SK-N-SH (cell line): ENCODE results near the gene POU2F1. TPM values are rescaled to one million over a fixed set of nuclear protein-coding genes. Genes with fewer than 3 reads are reported as not detected.
A peak's percentile ranks its signal among the peaks of the same experiment; 100 is the strongest.

Experiments used
- CTCF ChIA-PET: fragments of 300-600, 350-600 bp; formaldehyde crosslinking; extraction: SDS; loops from one replicate; lab custom pipeline; 2021; lab: Yijun Ruan, JAX
- POLR2A ChIA-PET: fragments of 350-600 bp; sonication (Branson Sonifier 250); formaldehyde crosslinking; extraction: SDS; loops from one replicate; lab custom pipeline; 2020; ENCODE audit warnings: antibody characterized with exemption, inconsistent platforms; lab: Yijun Ruan, JAX
- DNase-seq: peaks from one replicate; pipeline ENCODE4 v3.0.0; 2012
- H2AFZ ChIP-seq: fragments of 200-600 bp; sonication (generic); 2 replicates; pipeline ENCODE4 v1.8.1; 2016; ENCODE audit warnings: antibody characterized with exemption, mild to moderate bottlenecking, low read depth
- H3F3A ChIP-seq: fragments of 200-600 bp; sonication (generic); replicated peaks from 2 replicates; pipeline ENCODE3; 2016; ENCODE audit warnings: antibody characterized with exemption, mild to moderate bottlenecking; ENCODE audit not compliant: insufficient read depth
- H3K27ac ChIP-seq, 2 experiments: fragments of 200-500 bp in 1 of 2; fragments of 200-600 bp in 1 of 2; sonication (Bioruptor generic) in 1 of 2; sonication (generic), shearing (Covaris generic) in 1 of 2; 2 replicates each; pipeline versions ENCODE4 v1.5.1 to v1.6.1; 2014 to 2016; ENCODE audit warnings: low read depth in 2 of 2, inconsistent platforms in 1 of 2, low read length in 1 of 2, mild to moderate bottlenecking in 1 of 2, mixed read lengths in 1 of 2
- H3K27me3 ChIP-seq: fragments of 200-600 bp; sonication (generic), shearing (Covaris generic); 2 replicates; pipeline ENCODE4 v1.6.1; 2016; ENCODE audit warnings: mixed run types; ENCODE audit not compliant: insufficient read depth
- H3K36me3 ChIP-seq, 2 experiments: fragments of 200-500 bp in 1 of 2; fragments of 200-600 bp in 1 of 2; sonication (Bioruptor generic) in 1 of 2; sonication (generic) in 1 of 2; replicated peaks in 1 of 2; 2 replicates each; pipeline versions ENCODE3 to v1.5.1; 2014 to 2016; ENCODE audit warnings: low read length in 1 of 2, mild to moderate bottlenecking in 1 of 2; ENCODE audit not compliant: insufficient read depth in 2 of 2, control insufficient read depth in 1 of 2
- H3K4me1 ChIP-seq, 2 experiments: fragments of 200-500 bp in 1 of 2; fragments of 200-600 bp in 1 of 2; sonication (Bioruptor generic) in 1 of 2; sonication (generic), shearing (Covaris generic) in 1 of 2; 2 replicates each; pipeline versions ENCODE4 v1.5.1 to v1.6.1; 2014 to 2016; ENCODE audit warnings: low read depth in 1 of 2, low read length in 1 of 2, mixed run types in 1 of 2; ENCODE audit not compliant: insufficient read depth in 2 of 2, control insufficient read depth in 1 of 2
- H3K4me2 ChIP-seq: fragments of 200-600 bp; sonication (generic), shearing (Covaris generic); 2 replicates; pipeline ENCODE4 v1.6.1; 2017; ENCODE audit warnings: mixed run types
- H3K4me3 ChIP-seq, 2 experiments: fragments of 200-500 bp in 1 of 2; fragments of 200-600 bp in 1 of 2; sonication (Bioruptor generic) in 1 of 2; sonication (generic), shearing (Covaris generic) in 1 of 2; 2 replicates each; pipeline versions ENCODE4 v1.5.1 to v1.8.1; 2014 to 2016; ENCODE audit warnings: low read depth in 2 of 2, inconsistent platforms in 1 of 2, low read length in 1 of 2, mild to moderate bottlenecking in 1 of 2, mixed read lengths in 1 of 2, moderate library complexity in 1 of 2
- H3K79me2 ChIP-seq: fragments of 200-600 bp; sonication (generic); 2 replicates; pipeline ENCODE4 v1.8.1; 2017; ENCODE audit warnings: mild to moderate bottlenecking; ENCODE audit not compliant: insufficient read depth
- H3K9ac ChIP-seq: fragments of 200-600 bp; sonication (generic); 2 replicates; pipeline ENCODE4 v1.6.1; 2017; ENCODE audit warnings: mixed run types
- H3K9me2 ChIP-seq: fragments of 200-600 bp; sonication (generic); 2 replicates; pipeline ENCODE4 v1.6.1; 2017; ENCODE audit warnings: mixed run types
- H3K9me3 ChIP-seq: fragments of 200-600 bp; sonication (generic); 2 replicates; pipeline ENCODE4 v1.6.1; 2017; ENCODE audit warnings: mixed run types, mild to moderate bottlenecking, moderate library complexity
- H4K20me1 ChIP-seq: fragments of 200-600 bp; sonication (generic); 2 replicates; pipeline ENCODE4 v1.6.1; 2017; ENCODE audit warnings: mild to moderate bottlenecking, mixed run types; ENCODE audit not compliant: insufficient read depth
- EZH2phosphoT487 ChIP-seq: fragments of 200-600 bp; sonication (generic); IDR thresholded peaks from 2 replicates; pipeline ENCODE4 v1.6.1; 2017; ENCODE audit warnings: low read depth, mixed run types, mild to moderate bottlenecking, antibody characterized with exemption, moderate library complexity, borderline replicate concordance
- FOSL2 ChIP-seq: IDR thresholded peaks from 2 replicates; pipeline ENCODE4 v1.4.0; 2012; ENCODE audit warnings: low read depth, mild to moderate bottlenecking, moderate library complexity, borderline replicate concordance
- FOXJ3 ChIP-seq: sonication (generic); formaldehyde crosslinking; IDR thresholded peaks from 2 replicates; pipeline ENCODE4 v1.5.1; 2020; ENCODE audit warnings: mild to moderate bottlenecking, missing genetic modification reagents
- FOXM1 ChIP-seq: IDR thresholded peaks from 2 replicates; pipeline ENCODE4 v1.4.0; 2012; ENCODE audit warnings: low read depth, mild to moderate bottlenecking
- GABPA ChIP-seq: IDR thresholded peaks from 2 replicates; pipeline ENCODE4 v1.4.0; 2012; ENCODE audit warnings: low read depth, mild to moderate bottlenecking
- JUND ChIP-seq: IDR thresholded peaks from 2 replicates; pipeline ENCODE4 v1.4.0; 2012
- MEF2A ChIP-seq: IDR thresholded peaks from 2 replicates; pipeline ENCODE4 v1.4.0; 2012; ENCODE audit warnings: low read depth, borderline replicate concordance
- MXI1 ChIP-seq: IDR thresholded peaks from 2 replicates; pipeline ENCODE4 v1.6.1; 2012; ENCODE audit warnings: mild to moderate bottlenecking, low read depth, low read length, improper control_type of control experiment
- NRF1 ChIP-seq: IDR thresholded peaks from 2 replicates; pipeline ENCODE4 v1.6.1; 2012; ENCODE audit warnings: low read depth, mild to moderate bottlenecking, low read length
- POLR2AphosphoS5 ChIP-seq: IDR thresholded peaks from 2 replicates; pipeline ENCODE4 v1.6.1; 2012; ENCODE audit warnings: low read depth, low read length
- RAD21 ChIP-seq: IDR thresholded peaks from 2 replicates; pipeline ENCODE4 v1.6.1; 2012; ENCODE audit warnings: mild to moderate bottlenecking, low read length
- REST ChIP-seq: IDR thresholded peaks from 2 replicates; pipeline ENCODE4 v1.6.1; 2012; ENCODE audit warnings: mild to moderate bottlenecking, low read depth, low read length, moderate library complexity
- RFX5 ChIP-seq: IDR thresholded peaks from 2 replicates; pipeline ENCODE4 v1.6.1; 2012; ENCODE audit warnings: mild to moderate bottlenecking, improper control_type of control experiment, low read length
- SIN3A ChIP-seq: IDR thresholded peaks from 2 replicates; pipeline ENCODE4 v1.6.1; 2012; ENCODE audit warnings: low read depth, mild to moderate bottlenecking, low read length, moderate library complexity, borderline replicate concordance
- SMC3 ChIP-seq: IDR thresholded peaks from 2 replicates; pipeline ENCODE4 v1.6.1; 2012; ENCODE audit warnings: low read depth, low read length, improper control_type of control experiment
- TAF1 ChIP-seq: IDR thresholded peaks from 2 replicates; pipeline ENCODE4 v1.6.1; 2012; ENCODE audit warnings: low read depth, mild to moderate bottlenecking, low read length, moderate library complexity, borderline replicate concordance
- TCF12 ChIP-seq: IDR thresholded peaks from 2 replicates; pipeline ENCODE4 v1.4.0; 2012
- USF1 ChIP-seq: IDR thresholded peaks from 2 replicates; pipeline ENCODE4 v1.4.0; 2012; ENCODE audit warnings: low read depth, borderline replicate concordance
- USF2 ChIP-seq: fragments of 150-350 bp; IDR thresholded peaks from 2 replicates; pipeline ENCODE4 v1.6.1; 2017; ENCODE audit warnings: antibody characterized with exemption, low read length, low read depth, borderline replicate concordance
- WGBS: methylation state at CpG from one replicate; pipeline ENCODE4 v1.1.6; 2017; ENCODE audit warnings: low lambda C conversion rate; 5-methylcytosine and 5-hydroxymethylcytosine counted together
- polyA plus RNA-seq, 3 experiments: library from polyadenylated mRNA; depleted of rRNA; stranded (reverse); fragments of >200 nt; gene quantifications; 2 replicates each; pipeline ENCODE4 v1.2.3, GENCODE V29; 2012

POU2F1 gene
- polyA plus RNA-seq, 1 of the 3 experiments (the other 2 are of a cell fraction) = 1.2 TPM

GRCh38 chr1:167373398-167373797, 152.7 kb downstream of the POU2F1 start (continued):
- no peak for TF ChIP-seq USF2
- TF ChIP-seq MXI1 = no peak; the same call in 1 of the 2 replicates
- TF ChIP-seq, all 33 proteins: peak for 7

GRCh38 chr1:167373986-167374385, 153.3 kb downstream of the POU2F1 start:
- peaks cover 19 to 21% of the 10 kb centered on the region in 2 experiments for H3K36me3 ChIP-seq
- H3K4me1 ChIP-seq = peaks cover 0 to 7% of the 10 kb centered on the region in 2 experiments; a peak in 2 of 4 replicates
- no peaks in the 10 kb centered on the region for H3K79me2 ChIP-seq
- no peak overlapping the region for H2AFZ ChIP-seq
- CTCF ChIA-PET = interaction anchor here (0.6 to 5.1 kb wide), 24 partner anchors 11 to 464 kb away, joined by 3 to 32 read pairs (median 4); no protein-coding TSS in a partner anchor
- POLR2A ChIA-PET = interaction anchor here (1.5 kb wide), 1 partner anchor 58 kb away, joined by 3 read pairs; no protein-coding TSS in a partner anchor
- H4K20me1 ChIP-seq = no peaks in the 10 kb centered on the region
- no peak overlapping the region for H3K4me3 ChIP-seq
- H3K9me3 ChIP-seq = no peaks in the 10 kb centered on the region
- H3K9ac ChIP-seq = no peak overlapping the region
- DNase-seq = peak; percentile 76
- H3K4me2 ChIP-seq = no peak overlapping the region
- H3K27ac ChIP-seq = peak overlapping the region in 1 of 2 experiments; percentile 78; a peak in 2 of 4 replicates
- no peak for TF ChIP-seq USF1
- peak; percentile 60 for TF ChIP-seq RAD21
- no peak for TF ChIP-seq FOSL2
- no peak for TF ChIP-seq TCF12
- no peak for TF ChIP-seq NRF1
- TF ChIP-seq SMC3 = peak; percentile 26; the same call in 1 of the 2 replicates
- no peak for TF ChIP-seq JUND
- peaks cover 10% of the 10 kb centered on the region for H3F3A ChIP-seq
- no peaks in the 10 kb centered on the region for H3K27me3 ChIP-seq
- no peaks in the 10 kb centered on the region for H3K9me2 ChIP-seq
- WGBS = 80% methylated on average over 5 of the region's 6 CpGs

- no peaks in the 10 kb centered on the region for H3K27me3 ChIP-seq
- POLR2A ChIA-PET = no interaction called here
- 88% methylated on average over 5 of the region's 5 CpGs for WGBS
- TF ChIP-seq SMC3 (no peak), USF2 (no peak), GABPA (no peak), FOXM1 (no peak), EZH2phosphoT487 (no peak), FOXJ3 (CRISPR knock-in tag) (no peak), REST (no peak), MEF2A (no peak), RFX5 (no peak), SIN3A (no peak), TAF1 (no peak), USF1 (no peak), FOSL2 (no peak), NRF1 (no peak), POLR2AphosphoS5 (no peak)
Measured at GRCh38 chr1:167375949-167376348, 155.3 kb downstream of the POU2F1 start.

More at GRCh38 chr1:167375949-167376348, 155.3 kb downstream of the POU2F1 start:
- H3K9ac ChIP-seq = no peak overlapping the region
- H3K9me2 ChIP-seq = no peaks in the 10 kb centered on the region
- no peak overlapping the region for H3K4me3 ChIP-seq
- H3F3A ChIP-seq = peaks cover 10% of the 10 kb centered on the region
- H4K20me1 ChIP-seq = no peaks in the 10 kb centered on the region
- CTCF ChIA-PET = interaction anchor here (1.5 to 5.1 kb wide), 4 partner anchors 9 to 317 kb away, joined by 5 to 32 read pairs (median 10); no protein-coding TSS in a partner anchor
- no peak for DNase-seq
- H3K9me3 ChIP-seq = no peaks in the 10 kb centered on the region
- peaks cover 0 to 7% of the 10 kb centered on the region in 2 experiments; a peak in 2 of 4 replicates for H3K4me1 ChIP-seq
- H3K4me2 ChIP-seq = no peak overlapping the region
- no peak overlapping the region for H2AFZ ChIP-seq
- peaks cover 15 to 21% of the 10 kb centered on the region in 2 experiments for H3K36me3 ChIP-seq
- no peaks in the 10 kb centered on the region for H3K79me2 ChIP-seq
- no peak overlapping the region for H3K27ac ChIP-seq
